WI38 (cell line): ENCODE data around the gene CWF19L2.
"Not testable (repeated sequence)": the region's sequence is repeated elsewhere in the genome, so short reads cannot be mapped to it uniquely, and the experiment has no call there.

Experiments
- H3K4me3 ChIP-seq: 2 replicates; pipeline ENCODE4 v1.5.1; 2011; ENCODE audit warnings: low read depth, mild to moderate bottlenecking, control low read depth, low read length
- CTCF ChIP-seq: IDR thresholded peaks from 2 replicates; pipeline ENCODE4 v1.5.1; 2012; ENCODE audit warnings: low read depth, mild to moderate bottlenecking, control low read depth, low read length

Gene CWF19L2

DNA sequence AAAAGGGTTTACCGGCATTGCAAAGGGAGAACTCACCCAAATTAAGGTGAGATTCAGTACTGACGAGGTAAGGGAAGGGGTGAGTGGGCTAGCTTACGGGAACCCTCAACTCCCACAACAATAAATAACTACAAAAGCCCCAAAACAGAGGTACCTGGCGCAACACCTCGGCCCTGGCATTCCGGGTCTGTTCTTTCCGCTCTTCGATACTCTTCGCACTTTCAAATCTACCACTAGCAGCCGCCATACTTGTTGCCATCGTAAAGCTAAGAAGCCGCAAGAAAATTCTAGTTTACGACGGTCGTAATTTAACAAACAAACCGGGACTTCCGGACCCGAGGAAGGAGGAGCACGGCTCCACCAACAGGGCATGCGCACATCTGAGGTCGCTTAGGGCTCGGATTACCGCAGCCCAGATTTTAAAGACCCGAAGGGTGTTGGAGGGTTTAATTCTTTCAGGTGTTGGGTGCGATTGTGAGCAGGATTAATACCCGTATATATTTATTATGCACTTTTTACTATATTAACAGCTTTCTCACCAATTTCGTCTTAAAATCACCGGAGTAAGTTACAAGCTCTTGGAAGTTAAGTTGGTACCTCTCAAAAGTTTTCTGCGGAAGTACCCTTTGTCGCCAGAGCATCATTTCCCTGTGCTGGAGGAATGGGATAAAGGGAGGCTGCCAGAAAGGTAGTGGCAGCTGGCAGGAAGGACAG is at the start of gene CWF19L2:
CWF19L2 (minus strand) TSS at position 268 of the 714 bp plus-strand sequence; CDS start at position 259, 9 bp downstream.
- TF ChIP-seq CTCF, result no peak
- peak within 1 kb of the TSS; percentile 80 for H3K4me3 ChIP-seq

- no peak for TF ChIP-seq CTCF
- no peak overlapping the region for H3K4me3 ChIP-seq
Measured at GRCh38 chr11:107505647-107506225, 48.1 kb upstream of the CWF19L2 start.

- no peak for TF ChIP-seq CTCF
Measured at GRCh38 chr11:107504981-107505380, 47.4 kb upstream of the CWF19L2 start.

DNA sequence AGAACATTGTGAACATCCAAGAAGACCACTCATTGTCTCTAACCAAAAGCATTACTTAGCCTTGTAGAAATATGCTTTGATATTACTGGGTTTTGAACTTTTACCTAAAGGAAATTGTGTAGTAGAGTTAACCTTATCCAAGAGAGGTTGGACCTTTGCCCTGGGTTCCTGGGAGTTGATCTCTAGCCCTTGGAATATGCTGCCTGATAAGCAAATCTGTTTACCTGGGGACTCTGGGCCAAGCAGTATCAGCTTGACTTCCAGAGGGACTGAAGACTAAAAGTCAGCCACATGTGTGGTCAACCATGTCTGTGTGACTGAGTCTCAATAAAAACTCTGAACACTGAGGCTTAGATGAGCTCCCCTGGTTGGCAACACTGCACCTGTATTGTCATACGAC is 44.1 kb upstream of the CWF19L2 start:
- no peak for TF ChIP-seq CTCF

More at GRCh38 chr11:107504981-107505380, 47.4 kb upstream of the CWF19L2 start:
- H3K4me3 ChIP-seq, result no peak overlapping the region

GRCh38 chr11:107497371-107497770 is 39.7 kb upstream of the CWF19L2 start:
- H3K4me3 ChIP-seq, result not testable (repeated sequence)

More for the DNA sequence above, 44.1 kb upstream of the CWF19L2 start:
- no peak overlapping the region for H3K4me3 ChIP-seq

GRCh38 chr11:107496011-107496410 is 38.4 kb upstream of the CWF19L2 start:
- no peak for TF ChIP-seq CTCF
- no peak overlapping the region for H3K4me3 ChIP-seq

DNA sequence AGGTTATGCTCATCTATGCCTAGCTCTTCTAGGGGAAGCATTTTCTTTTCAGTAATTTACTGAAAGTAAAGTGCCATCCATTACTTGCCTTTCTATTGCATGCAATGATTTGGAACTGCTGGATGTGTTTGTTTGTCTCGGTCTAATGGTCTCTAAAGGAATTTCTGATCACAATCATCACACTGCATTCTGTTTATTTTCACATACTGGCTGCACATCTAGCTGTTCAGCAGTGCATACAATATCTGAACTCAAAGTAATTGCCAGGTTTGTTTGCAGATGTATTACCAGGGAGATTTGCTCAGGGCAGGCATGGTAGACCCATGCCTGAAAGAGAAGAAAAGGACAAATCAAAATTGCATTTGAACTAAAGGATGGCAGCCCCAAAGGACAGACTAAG is 36.4 kb upstream of the CWF19L2 start:
- H3K4me3 ChIP-seq, result no peak overlapping the region
- TF ChIP-seq CTCF, result no peak
